ENCODE data around the gene NUMA1. TPM values are rescaled to one million over a fixed set of nuclear protein-coding genes. Genes with fewer than 3 reads are reported as not detected.

NUMA1 gene
- total and polyA plus RNA-seq, 7 donors, result 68.9 to 130 (median 100) TPM

- DNase-seq, result no peak
- Histone ChIP-seq H3K36me3 (ENCODE audit: insufficient read depth in 1 of 2, low read depth in 1 of 2) (peaks cover 7 to 100% of the 10 kb centered on the region in 2 donors), H3K4me1 (peaks cover 32% of the 10 kb centered on the region), H3K27me3 (ENCODE audit: insufficient read depth in 3 of 3, low read length in 2 of 3) (no peaks in the 10 kb centered on the region), H3K4me3 (no peak overlapping the region), H3K27ac (no peak overlapping the region), H3K9me3 (no peaks in the 10 kb centered on the region)
- ATAC-seq, result no peak
- 89 to 98% (median 94%) methylated on average over 6 of the region's 6 CpGs for WGBS, 3 donors
- intact Hi-C loops (cut with DNase I), result no loop called here
- TF ChIP-seq CTCF (IDR thresholded peaks at IDR 0.05), result no peak
Observed at GRCh38 chr11:72009156-72009555, 71.2 kb downstream of the NUMA1 start.

GRCh38 chr11:72008728-72009127 lies 71.6 kb downstream of the NUMA1 start:
- Histone ChIP-seq H3K27me3 (ENCODE audit: insufficient read depth in 3 of 3, low read length in 2 of 3) (no peaks in the 10 kb centered on the region), H3K36me3 (ENCODE audit: insufficient read depth in 1 of 2, low read depth in 1 of 2) (peaks cover 8 to 100% of the 10 kb centered on the region in 2 donors), H3K9me3 (no peaks in the 10 kb centered on the region), H3K4me1 (peaks cover 28% of the 10 kb centered on the region), H3K4me3 (no peak overlapping the region), H3K27ac (no peak overlapping the region)
- no peak for TF ChIP-seq CTCF (IDR thresholded peaks at IDR 0.05)
- intact Hi-C loops (cut with DNase I), result no loop called here
- ATAC-seq (no peak), DNase-seq (no peak)
- WGBS, 3 donors, result 59 to 68% (median 59%) methylated on average over 7 of the region's 7 CpGs

- 74 to 78% (median 77%) methylated on average over 5 of the region's 5 CpGs for WGBS, 3 donors
- H3K36me3 ChIP-seq (ENCODE audit: insufficient read depth in 1 of 2, low read depth in 1 of 2), result peaks cover 8 to 100% of the 10 kb centered on the region in 2 donors
- H3K4me3 ChIP-seq, result no peak overlapping the region
- TF ChIP-seq CTCF (IDR thresholded peaks at IDR 0.05), result no peak
- intact Hi-C loops (cut with DNase I), result no loop called here
- no peak for DNase-seq
- no peak for ATAC-seq
- H3K27me3 ChIP-seq (ENCODE audit: insufficient read depth in 3 of 3, low read length in 2 of 3), result no peaks in the 10 kb centered on the region
- H3K27ac ChIP-seq, result no peak overlapping the region
- peaks cover 17% of the 10 kb centered on the region for H3K4me1 ChIP-seq
- H3K9me3 ChIP-seq, result no peaks in the 10 kb centered on the region
Observed at GRCh38 chr11:72007587-72007986, 72.8 kb downstream of the NUMA1 start.

GRCh38 chr11:72007089-72007476 lies 73.3 kb downstream of the NUMA1 start:
- H3K36me3 ChIP-seq (ENCODE audit: insufficient read depth in 1 of 2, low read depth in 1 of 2), result peaks cover 8 to 100% of the 10 kb centered on the region in 2 donors
- TF ChIP-seq CTCF (IDR thresholded peaks at IDR 0.05), result no peak
- no peaks in the 10 kb centered on the region for H3K9me3 ChIP-seq
- DNase-seq, result no peak
- WGBS, 3 donors, result 85 to 88% (median 85%) methylated on average over 15 of the region's 15 CpGs
- ATAC-seq, result no peak
- no peak overlapping the region for H3K4me3 ChIP-seq
- no peak overlapping the region for H3K27ac ChIP-seq
- intact Hi-C loops (cut with DNase I), result no loop called here
- H3K4me1 ChIP-seq, result peaks cover 12% of the 10 kb centered on the region
- no peaks in the 10 kb centered on the region for H3K27me3 ChIP-seq (ENCODE audit: insufficient read depth in 3 of 3, low read length in 2 of 3)

Measured in psoas muscle (tissue), 8 donors.